ENCODE results near the gene TMEM117. TPM values are rescaled to one million over a fixed set of nuclear protein-coding genes. Genes with fewer than 3 reads are reported as not detected.

The TMEM117 gene
- total and polyA plus RNA-seq, 8 donors, result 1.8 to 6.1 (median 4.0) TPM

DNA sequence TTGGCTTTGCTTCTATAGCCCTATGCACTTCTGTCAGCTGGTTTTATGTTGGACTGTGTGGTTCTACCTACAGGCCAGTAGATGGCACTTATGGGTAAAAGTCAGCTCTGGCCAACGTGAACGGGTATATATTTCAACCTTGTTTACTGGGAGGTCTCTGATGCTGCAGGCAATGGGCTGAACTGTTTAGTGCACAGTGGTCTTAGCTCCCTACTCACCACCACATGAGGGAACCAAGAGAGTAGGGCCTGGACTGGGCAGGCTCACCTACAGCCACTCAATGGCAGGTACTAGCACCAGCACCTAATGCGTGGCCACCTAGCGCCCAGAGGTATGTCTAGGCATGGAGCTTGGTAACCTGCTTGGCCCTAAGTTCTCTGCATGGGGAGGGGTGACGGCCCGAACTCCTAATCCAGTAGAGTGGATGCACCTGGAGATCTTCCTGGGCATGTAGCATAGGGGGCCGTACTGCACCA lies 481.8 kb downstream of the TMEM117 start:
- FAIRE-seq (no peak), DNase-seq (peak in 1 of 6 donors; percentile 37), ATAC-seq (peak in 2 of 4 donors; percentile 25 to 28)
- Histone ChIP-seq H3K27me3 (no peaks in the 10 kb centered on the region), H3K9me3 (no peaks in the 10 kb centered on the region), H3K36me3 (no peaks in the 10 kb centered on the region), H3K27ac (no peak overlapping the region), H3K4me1 (no peaks in the 10 kb centered on the region), H3K4me3 (no peak overlapping the region)
- WGBS, 2 donors, result 84% methylated on average over 7 of the region's 7 CpGs
- intact Hi-C loops (cut with DNase I), result no loop called here
- no peak for TF ChIP-seq CTCF (IDR thresholded peaks at IDR 0.05)

DNA sequence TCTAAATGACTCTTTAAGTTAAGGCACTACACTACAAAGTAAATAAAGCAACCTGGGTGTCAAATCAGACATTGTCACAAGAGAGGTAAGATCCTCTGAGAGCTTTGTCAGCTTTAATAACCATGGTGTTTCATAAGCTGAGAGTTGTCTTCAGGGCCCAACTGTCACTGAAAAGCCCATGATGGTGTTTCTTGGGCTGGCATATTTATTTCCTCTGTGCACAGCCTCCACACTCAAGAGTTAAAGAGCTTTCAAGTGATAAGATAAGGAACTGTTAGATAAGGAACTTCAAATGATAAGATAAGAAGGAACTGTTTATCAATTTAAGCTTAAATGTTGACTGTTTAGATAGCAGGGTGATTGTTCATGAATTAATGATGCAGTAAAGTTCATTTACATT lies 495.4 kb downstream of the TMEM117 start:
- intact Hi-C loops (cut with DNase I), result no loop called here
- TF ChIP-seq CTCF (IDR thresholded peaks at IDR 0.05), result no peak
- no peak overlapping the region for H3K27ac ChIP-seq
- H3K4me1 ChIP-seq, result no peaks in the 10 kb centered on the region
- no peaks in the 10 kb centered on the region for H3K27me3 ChIP-seq
- no peak for FAIRE-seq
- H3K36me3 ChIP-seq, result no peaks in the 10 kb centered on the region
- DNase-seq, result no peak
- ATAC-seq, result no peak
- H3K9me3 ChIP-seq, result no peaks in the 10 kb centered on the region
- no peak overlapping the region for H3K4me3 ChIP-seq

DNA sequence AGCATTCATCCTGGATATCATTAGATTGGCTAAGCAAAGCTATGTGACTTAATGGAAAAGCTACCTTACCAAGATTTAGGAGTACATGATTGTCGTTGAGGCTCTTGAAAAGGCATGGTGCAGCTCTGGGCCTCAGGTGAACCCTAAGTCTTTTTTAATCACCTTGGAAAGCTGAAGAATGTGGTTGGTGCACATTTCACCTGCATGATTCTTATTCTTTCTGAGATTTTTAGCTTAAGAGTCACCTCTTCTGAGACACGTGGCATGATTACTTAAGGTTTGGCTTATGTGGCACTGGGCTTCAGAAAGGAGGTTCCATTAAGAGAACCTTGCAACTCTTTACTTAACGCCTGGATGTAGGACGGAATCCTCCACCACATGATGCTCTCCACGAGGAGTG lies 498.5 kb downstream of the TMEM117 start:
- TF ChIP-seq CTCF (IDR thresholded peaks at IDR 0.05), result no peak
- WGBS, 2 donors, result 83 to 88% methylated on average over 5 of the region's 5 CpGs
- intact Hi-C loops (cut with DNase I), result no loop called here
- Histone ChIP-seq H3K27ac (no peak overlapping the region), H3K36me3 (no peaks in the 10 kb centered on the region), H3K4me1 (no peaks in the 10 kb centered on the region), H3K27me3 (no peaks in the 10 kb centered on the region), H3K9me3 (no peaks in the 10 kb centered on the region), H3K4me3 (no peak overlapping the region)
- DNase-seq, result no peak
- no peak for FAIRE-seq
- ATAC-seq, result no peak

GRCh38 chr12:44335030-44335429 lies 499.1 kb downstream of the TMEM117 start:
- Histone ChIP-seq H3K36me3 (no peaks in the 10 kb centered on the region), H3K9me3 (no peaks in the 10 kb centered on the region), H3K27me3 (no peaks in the 10 kb centered on the region), H3K27ac (no peak overlapping the region), H3K4me1 (no peaks in the 10 kb centered on the region), H3K4me3 (no peak overlapping the region)
- ATAC-seq (no peak), DNase-seq (no peak), FAIRE-seq (no peak)
- no peak for TF ChIP-seq CTCF (IDR thresholded peaks at IDR 0.05)
- intact Hi-C loops (cut with DNase I), result no loop called here

DNA sequence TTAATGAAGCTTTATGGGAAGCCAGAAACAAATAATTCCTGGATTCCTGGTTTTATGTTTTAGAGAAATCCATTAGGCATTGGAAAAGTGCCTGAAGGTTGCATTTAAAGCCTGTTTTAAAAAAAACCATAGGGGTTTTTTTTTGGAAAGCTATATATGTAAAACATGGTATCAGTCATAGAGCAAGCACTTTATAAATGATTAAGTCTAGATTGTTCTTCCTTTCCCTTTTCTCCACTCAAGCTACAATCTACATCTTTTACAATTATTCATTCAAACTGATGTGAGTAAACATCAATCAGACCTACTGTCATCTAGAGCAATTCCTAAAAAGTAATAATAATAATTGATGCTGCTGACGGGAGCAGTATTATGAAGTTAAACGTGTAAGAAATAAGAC lies 500.7 kb downstream of the TMEM117 start:
- ATAC-seq, result no peak
- Histone ChIP-seq H3K27me3 (no peaks in the 10 kb centered on the region), H3K4me3 (no peak overlapping the region), H3K9me3 (no peaks in the 10 kb centered on the region), H3K36me3 (no peaks in the 10 kb centered on the region), H3K27ac (no peak overlapping the region), H3K4me1 (no peaks in the 10 kb centered on the region)
- TF ChIP-seq CTCF (IDR thresholded peaks at IDR 0.05), result no peak
- DNase-seq, result no peak
- no peak for FAIRE-seq
- 90 to 94% methylated on average over 2 of the region's 2 CpGs for WGBS, 2 donors
- intact Hi-C loops (cut with DNase I), result no loop called here

Data from pancreas (tissue), 10 donors.